IMR-90 (cell line): Measurements from ENCODE around the gene DNTT. TPM values are rescaled to one million over a fixed set of nuclear protein-coding genes. Genes with fewer than 3 reads are reported as not detected.

Experiments
- ATAC-seq: fragments of 200-7000 bp; cut with Tn5 transposase; 2 replicates; pipeline ENCODE4 v1.9.1; 2020; ENCODE audit warnings: low read depth, mild to moderate bottlenecking, moderate library complexity
- BruUV-seq: library from RNA; stranded (reverse); fragments of 400-500 nt; replicated peaks from 2 replicates; lab custom pipeline; 2021; lab: Mats Ljungman, UMichigan
- CTCF ChIA-PET: fragments of 300-600 bp; formaldehyde crosslinking; extraction: SDS; loops from one replicate; lab custom pipeline; 2021; ENCODE audit warnings: antibody characterized with exemption; lab: Yijun Ruan, JAX
- POLR2A ChIA-PET: fragments of 300-600 bp; sonication (Branson Sonifier 250); formaldehyde crosslinking; loops from one replicate; lab custom pipeline; 2022; ENCODE audit warnings: antibody characterized with exemption; ENCODE audit not compliant: unreplicated experiment; lab: Charles Lee
- DNase-seq: peaks from one replicate; pipeline ENCODE4 v3.0.0; 2013
- H2AFZ ChIP-seq: replicated peaks from 2 replicates; pipeline ENCODE3; 2013; ENCODE audit warnings: low read length, mild to moderate bottlenecking; ENCODE audit not compliant: poor library complexity
- H2AK5ac ChIP-seq: 2 replicates; pipeline ENCODE4 v1.6.1; 2013; ENCODE audit warnings: low read depth, low read length, inconsistent platforms
- H2AK9ac ChIP-seq: replicated peaks from 2 replicates; pipeline ENCODE3; 2013; ENCODE audit warnings: mild to moderate bottlenecking, low read depth, low read length, moderate library complexity; ENCODE audit not compliant: poor library complexity
- H2BK120ac ChIP-seq: 2 replicates; pipeline ENCODE4 v1.6.1; 2013; ENCODE audit warnings: low read depth, low read length, inconsistent platforms
- H2BK15ac ChIP-seq: 3 replicates; pipeline ENCODE4 v1.6.1; 2013; ENCODE audit warnings: low read depth, low read length, inconsistent platforms
- H2BK20ac ChIP-seq: 2 replicates; pipeline ENCODE4 v1.6.1; 2013; ENCODE audit warnings: low read depth, mild to moderate bottlenecking, inconsistent platforms, low read length, moderate library complexity
- H2BK5ac ChIP-seq: 2 replicates; pipeline ENCODE4 v1.6.1; 2013; ENCODE audit warnings: mild to moderate bottlenecking, low read depth, low read length, inconsistent platforms; ENCODE audit not compliant: poor library complexity, severe bottlenecking
- H3K14ac ChIP-seq: replicated peaks from 2 replicates; pipeline ENCODE4 v1.6.1; 2013; ENCODE audit warnings: low read depth, low read length, inconsistent platforms
- H3K18ac ChIP-seq: 2 replicates; pipeline ENCODE4 v1.6.1; 2013; ENCODE audit warnings: low read depth, low read length, control low read depth
- H3K23ac ChIP-seq: 2 replicates; pipeline ENCODE4 v1.6.1; 2013; ENCODE audit warnings: low read depth, low read length, inconsistent platforms
- H3K27ac ChIP-seq: 2 replicates; pipeline ENCODE4 v1.5.1; 2013; ENCODE audit warnings: mild to moderate bottlenecking, control low read depth, low read length; ENCODE audit not compliant: insufficient read depth
- H3K27me3 ChIP-seq: 2 replicates; pipeline ENCODE4 v1.6.1; 2013; ENCODE audit warnings: low read length; ENCODE audit not compliant: control insufficient read depth, insufficient read depth
- H3K36me3 ChIP-seq: 2 replicates; pipeline ENCODE4 v1.6.1; 2013; ENCODE audit warnings: low read length, mixed read lengths; ENCODE audit not compliant: control insufficient read depth, insufficient read depth
- H3K4ac ChIP-seq: 2 replicates; pipeline ENCODE4 v1.6.1; 2013; ENCODE audit warnings: low read depth, low read length, inconsistent platforms
- H3K4me1 ChIP-seq: 2 replicates; pipeline ENCODE4 v1.6.1; 2013; ENCODE audit warnings: low read length, mixed read lengths; ENCODE audit not compliant: control insufficient read depth, insufficient read depth
- H3K4me2 ChIP-seq: 2 replicates; pipeline ENCODE4 v1.6.1; 2013; ENCODE audit warnings: low read depth, mild to moderate bottlenecking, control low read depth, low read length, moderate library complexity
- H3K4me3 ChIP-seq: 2 replicates; pipeline ENCODE4 v1.5.1; 2013; ENCODE audit warnings: low read depth, mild to moderate bottlenecking, control low read depth, low read length, moderate library complexity; ENCODE audit not compliant: insufficient read depth
- H3K56ac ChIP-seq: 2 replicates; pipeline ENCODE4 v1.6.1; 2013; ENCODE audit warnings: low read length, inconsistent platforms; ENCODE audit not compliant: insufficient read depth; ENCODE audit errors: extremely low read depth
- H3K79me1 ChIP-seq, 2 experiments: 2 replicates each; pipeline ENCODE4 v1.6.1; 2013; ENCODE audit warnings: low read length in 2 of 2, inconsistent platforms in 1 of 2, low read depth in 1 of 2
- H3K9ac ChIP-seq: 2 replicates; pipeline ENCODE4 v1.6.1; 2013; ENCODE audit warnings: low read depth, low read length, control low read depth
- H3K9me1 ChIP-seq: 2 replicates; pipeline ENCODE4 v1.6.1; 2013; ENCODE audit warnings: low read length, inconsistent platforms; ENCODE audit not compliant: insufficient read depth
- H3K9me3 ChIP-seq: 2 replicates; pipeline ENCODE4 v1.6.1; 2013; ENCODE audit warnings: low read length; ENCODE audit not compliant: control insufficient read depth, insufficient read depth
- H4K20me1 ChIP-seq: 2 replicates; pipeline ENCODE4 v1.6.1; 2013; ENCODE audit warnings: low read length, inconsistent platforms; ENCODE audit not compliant: insufficient read depth
- H4K5ac ChIP-seq: 2 replicates; pipeline ENCODE4 v1.6.1; 2013; ENCODE audit warnings: mild to moderate bottlenecking, low read depth, low read length, control low read depth
- H4K8ac ChIP-seq, 2 experiments: 2 replicates each; pipeline ENCODE4 v1.6.1; 2013; ENCODE audit warnings: low read depth in 2 of 2, low read length in 2 of 2, control low read depth in 1 of 2, inconsistent platforms in 1 of 2
- H4K91ac ChIP-seq: 2 replicates; pipeline ENCODE4 v1.6.1; 2013; ENCODE audit warnings: low read depth, low read length, inconsistent platforms; ENCODE audit not compliant: insufficient read depth
- BHLHE40 ChIP-seq: fragments of 150-350 bp; IDR thresholded peaks from 2 replicates; pipeline ENCODE4 v1.6.1; 2016; ENCODE audit warnings: mild to moderate bottlenecking, low read depth, low read length
- NFE2L2 ChIP-seq: fragments of 150-350 bp; IDR thresholded peaks from 2 replicates; pipeline ENCODE4 v1.6.1; 2016; ENCODE audit warnings: low read depth, mild to moderate bottlenecking, low read length
- WGBS, 2 experiments: methylation state at CpG; one replicate each; pipeline versions ENCODE4 v1.1.5 to v1.1.7; 2013; ENCODE audit warnings: missing lambda C conversion rate in 2 of 2; ENCODE audit not compliant: insufficient read length in 1 of 2; ENCODE audit errors: extremely low coverage in 2 of 2; 5-methylcytosine and 5-hydroxymethylcytosine counted together
- dilution Hi-C: fragments of 300-500 bp; cut with HindIII; formaldehyde crosslinking; loops from one replicate; pipeline ENCODE4 v1.14.3; 2018; ENCODE audit warnings: low sequenced_read_pairs; ENCODE audit not compliant: unreplicated experiment
- in situ Hi-C: fragments of 300-500 bp; cut with MboI; formaldehyde crosslinking; loops from 3 replicates; pipeline ENCODE4 v1.14.3; 2019; ENCODE audit warnings: low sequenced_read_pairs, inconsistent platforms, mixed read lengths
- intact Hi-C: fragments of 100-400 bp; cut with micrococcal nuclease; formaldehyde crosslinking; loops from 2 replicates; pipeline ENCODE4 v1.10.0; 2022
- polyA plus RNA-seq, 3 experiments: library from polyadenylated mRNA; depleted of rRNA; stranded (reverse); fragments of >200 nt; gene quantifications; 2 replicates each; pipeline ENCODE4 v1.2.3, GENCODE V29; 2012; ENCODE audit warnings: low replicate concordance in 1 of 3
- total RNA-seq: library from RNA; depleted of rRNA; stranded (reverse); fragments of >200 nt; gene quantifications from 2 replicates; pipeline ENCODE4 v1.2.3, GENCODE V29; 2012

Gene DNTT
- total and polyA plus RNA-seq, 2 of the 4 experiments (the other 2 are of a cell fraction): not detected

- dilution Hi-C loops: no loop called here
- Histone ChIP-seq H2AK5ac (no peak overlapping the region), H2BK5ac (no peak overlapping the region), H2BK20ac (no peak overlapping the region), H3K14ac (no peak overlapping the region), H2BK120ac (no peak overlapping the region), H3K36me3 (no peaks in the 10 kb centered on the region), H3K79me1 (no peaks in the 10 kb centered on the region), H3K23ac (no peak overlapping the region), H3K4me3 (no peak overlapping the region), H3K9me1 (no peaks in the 10 kb centered on the region), H3K56ac (no peak overlapping the region), H3K4ac (no peak overlapping the region), H3K4me2 (no peak overlapping the region), H4K20me1 (no peaks in the 10 kb centered on the region), H3K27me3 (no peaks in the 10 kb centered on the region), H3K27ac (no peak overlapping the region), H3K9me3 (no peaks in the 10 kb centered on the region), H2AK9ac (no peak overlapping the region), H3K4me1 (no peaks in the 10 kb centered on the region), H3K9ac (no peak overlapping the region), H2AFZ (no peak overlapping the region), H3K18ac (no peak overlapping the region), H4K91ac (no peak overlapping the region), H4K8ac (no peak overlapping the region), H2BK15ac (no peak overlapping the region), H4K5ac (no peak overlapping the region)
- intact Hi-C loops: no loop called here
- TF ChIP-seq BHLHE40 (no peak), NFE2L2 (no peak)
- no CpG with 5 or more reads among the region's 2 CpGs for WGBS, 2 experiments
- POLR2A ChIA-PET: no interaction called here
- DNase-seq (no peak), ATAC-seq (no peak)
- CTCF ChIA-PET: no interaction called here
- no TSS peak for BruUV-seq
- in situ Hi-C loops: no loop called here
Observed at GRCh38 chr10:96270571-96270970, 33.7 kb upstream of the DNTT start.
